WTC11 (cell line): ENCODE data around the gene ILF2. TPM values are rescaled to one million over a fixed set of nuclear protein-coding genes. Genes with fewer than 3 reads are reported as not detected.

Experiments
- ATAC-seq: fragments of 200-7000 bp; cut with Tn5 transposase; 2 replicates; pipeline ENCODE4 v1.10.0; 2021; ENCODE audit warnings: mild to moderate bottlenecking, moderate library complexity
- CTCF ChIA-PET: fragments of 300-600 bp; sonication (Branson Sonifier 250); formaldehyde crosslinking; loops from one replicate; lab custom pipeline; 2021; ENCODE audit warnings: antibody characterized with exemption; lab: Charles Lee
- POLR2A ChIA-PET: fragments of 350-600 bp; sonication (Branson Sonifier 250); formaldehyde crosslinking; loops from one replicate; lab custom pipeline; 2021; ENCODE audit warnings: antibody characterized with exemption; lab: Charles Lee
- DNase-seq: peaks from one replicate; pipeline ENCODE4 v3.0.0; 2021; ENCODE audit warnings: low spot score
- H3K27ac Mint-ChIP-seq: 2 replicates; pipeline ENCODE4 v1.8.0; 2021; ENCODE audit warnings: mixed read lengths
- H3K27me3 Mint-ChIP-seq: 2 replicates; pipeline ENCODE4 v1.8.0; 2021; ENCODE audit warnings: low read depth, mild to moderate bottlenecking, moderate library complexity, mixed read lengths
- H3K36me3 Mint-ChIP-seq: 2 replicates; pipeline ENCODE4 v1.8.0; 2021; ENCODE audit warnings: mixed read lengths
- H3K4me1 Mint-ChIP-seq: 2 replicates; pipeline ENCODE4 v1.8.0; 2022; ENCODE audit warnings: mixed read lengths
- H3K4me3 Mint-ChIP-seq: 2 replicates; pipeline ENCODE4 v1.8.0; 2021; ENCODE audit warnings: mild to moderate bottlenecking, moderate library complexity, mixed read lengths
- H3K9me3 Mint-ChIP-seq: 2 replicates; pipeline ENCODE4 v1.8.0; 2021; ENCODE audit warnings: mixed read lengths
- CBFB ChIP-seq: sonication (generic); formaldehyde crosslinking; IDR thresholded peaks from 2 replicates; pipeline ENCODE4 v1.8.1; 2022; ENCODE audit warnings: mild to moderate bottlenecking, low read depth, missing genetic modification reagents
- CREM ChIP-seq: sonication (generic); formaldehyde crosslinking; IDR thresholded peaks from 2 replicates; pipeline ENCODE4 v1.8.1; 2022; ENCODE audit warnings: mild to moderate bottlenecking, missing genetic modification reagents, moderate library complexity
- EMX1 ChIP-seq: fragments of 250-450 bp; sonication (Bioruptor Pico); IDR thresholded peaks from 2 replicates; pipeline ENCODE4 v1.8.0; 2021; ENCODE audit warnings: mild to moderate bottlenecking
- FOXJ3 ChIP-seq: sonication (generic); formaldehyde crosslinking; IDR thresholded peaks from 2 replicates; pipeline ENCODE4 v1.9.0; 2021; ENCODE audit warnings: missing genetic modification reagents, mild to moderate bottlenecking, borderline replicate concordance
- IRF2 ChIP-seq: sonication (generic); formaldehyde crosslinking; IDR thresholded peaks from 2 replicates; pipeline ENCODE4 v1.8.0; 2022; ENCODE audit warnings: low read depth, missing genetic modification reagents, borderline replicate concordance
- JAZF1 ChIP-seq: fragments of 250-450 bp; sonication (Bioruptor Pico); IDR thresholded peaks from 2 replicates; pipeline ENCODE4 v1.9.0; 2021; ENCODE audit warnings: moderate library complexity, mild to moderate bottlenecking, inconsistent platforms
- NFYB ChIP-seq: sonication (generic); formaldehyde crosslinking; conservative IDR thresholded peaks from 2 replicates; pipeline ENCODE4 v1.8.0; 2022; ENCODE audit warnings: low read depth, missing genetic modification reagents
- NR2C2 ChIP-seq: sonication (generic); formaldehyde crosslinking; IDR thresholded peaks from 2 replicates; pipeline ENCODE4 v1.8.0; 2022; ENCODE audit warnings: mild to moderate bottlenecking, missing genetic modification reagents
- NR3C1 ChIP-seq: sonication (generic); formaldehyde crosslinking; conservative IDR thresholded peaks from 2 replicates; pipeline ENCODE4 v1.8.1; 2023; ENCODE audit warnings: low read depth, mild to moderate bottlenecking, missing genetic modification reagents
- OVOL2 ChIP-seq: fragments of 250-450 bp; sonication (Bioruptor Pico); IDR thresholded peaks from 2 replicates; pipeline ENCODE4 v1.9.0; 2021; ENCODE audit warnings: mild to moderate bottlenecking, borderline replicate concordance
- PRRX2 ChIP-seq: fragments of 250-450 bp; sonication (Bioruptor Pico); IDR thresholded peaks from 2 replicates; pipeline ENCODE4 v1.8.0; 2021; ENCODE audit warnings: mild to moderate bottlenecking
- RELA ChIP-seq: sonication (generic); formaldehyde crosslinking; IDR thresholded peaks from 2 replicates; pipeline ENCODE4 v1.8.1; 2022; ENCODE audit warnings: missing genetic modification reagents, mild to moderate bottlenecking, borderline replicate concordance
- SMAD4 ChIP-seq: sonication (generic); formaldehyde crosslinking; IDR thresholded peaks from 2 replicates; pipeline ENCODE4 v1.8.0; 2022; ENCODE audit warnings: mild to moderate bottlenecking, missing genetic modification reagents
- TCF7 ChIP-seq: sonication (generic); formaldehyde crosslinking; IDR thresholded peaks from 2 replicates; pipeline ENCODE4 v1.8.0; 2022; ENCODE audit warnings: mild to moderate bottlenecking, low read depth, missing genetic modification reagents, moderate library complexity
- TEAD1 ChIP-seq: sonication (generic); formaldehyde crosslinking; IDR thresholded peaks from 2 replicates; pipeline ENCODE4 v1.8.0; 2022; ENCODE audit warnings: mild to moderate bottlenecking, missing genetic modification reagents
- ZBTB21 ChIP-seq: sonication (generic); formaldehyde crosslinking; IDR thresholded peaks from 2 replicates; pipeline ENCODE4 v1.8.1; 2023; ENCODE audit warnings: mild to moderate bottlenecking, missing genetic modification reagents, borderline replicate concordance
- ZNF263 ChIP-seq: sonication (generic); formaldehyde crosslinking; IDR thresholded peaks from 2 replicates; pipeline ENCODE4 v1.8.1; 2022; ENCODE audit warnings: low read depth, mild to moderate bottlenecking, moderate library complexity, missing genetic modification reagents
- ZNF416 ChIP-seq: fragments of 250-450 bp; sonication (Bioruptor Pico); IDR thresholded peaks from 2 replicates; pipeline ENCODE4 v1.9.0; 2021; ENCODE audit warnings: mild to moderate bottlenecking, inconsistent platforms
- total RNA-seq: library from RNA; stranded (reverse); gene quantifications from 3 replicates; pipeline ENCODE4 v1.2.3, GENCODE V29; 2021
- TF ChIP-seq, protein P1 (sequence below): sonication (generic); formaldehyde crosslinking; IDR thresholded peaks from 2 replicates; pipeline ENCODE4 v1.8.0; 2022; ENCODE audit warnings: mild to moderate bottlenecking, missing genetic modification reagents
- TF ChIP-seq, protein P2 (sequence below): sonication (generic); formaldehyde crosslinking; IDR thresholded peaks from 2 replicates; pipeline ENCODE4 v1.8.1; 2023; ENCODE audit warnings: mild to moderate bottlenecking, missing genetic modification reagents, moderate library complexity
- TF ChIP-seq, protein P3 (sequence below): sonication (generic); formaldehyde crosslinking; conservative IDR thresholded peaks from 2 replicates; pipeline ENCODE4 v1.8.1; 2023; ENCODE audit warnings: mild to moderate bottlenecking, low read depth, missing genetic modification reagents, moderate library complexity
- TF ChIP-seq, protein P4 (sequence below): fragments of 250-450 bp; sonication (Bioruptor Pico); IDR thresholded peaks from 2 replicates; pipeline ENCODE4 v1.9.0; 2021; ENCODE audit warnings: moderate library complexity, mild to moderate bottlenecking, inconsistent platforms, borderline replicate concordance

The ILF2 gene
- total RNA-seq, 1 experiment from 2014 or later: 337 TPM

DNA sequence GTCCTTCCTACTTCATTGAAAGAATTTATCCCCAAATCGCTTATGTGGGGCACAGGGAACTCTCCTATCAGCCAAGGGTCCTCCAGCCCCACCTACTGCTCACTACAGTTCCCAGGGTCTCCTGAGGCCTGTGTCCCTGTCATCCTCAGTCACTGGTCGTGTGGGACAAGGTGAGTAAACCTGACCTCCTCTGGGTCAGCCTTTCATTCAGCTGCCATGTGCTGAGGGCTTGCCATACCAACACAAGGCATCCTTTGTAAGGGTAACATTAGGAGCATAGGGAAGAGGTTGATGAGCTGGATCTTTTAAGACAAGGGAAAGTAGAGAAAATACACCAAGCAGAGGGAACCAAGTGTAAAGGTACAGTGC lies 23.5 kb downstream of the ILF2 start:
- DNase-seq: no peak
- Mint-ChIP-seq H3K4me3 (no peak overlapping the region), H3K36me3 (peaks cover 37% of the 10 kb centered on the region), H3K9me3 (no peaks in the 10 kb centered on the region), H3K27me3 (no peaks in the 10 kb centered on the region), H3K4me1 (peaks cover 8% of the 10 kb centered on the region), H3K27ac (peak overlapping the region; percentile 94)
- ChIA-PET POLR2A (interaction anchor here (1.0 to 3.4 kb wide), 2 partner anchors 13 kb away, joined by 5 to 14 read pairs; partner anchors contain the start of gene CHTOP), CTCF (interaction anchor here (0.5 to 2.2 kb wide), 9 partner anchors 13 to 320 kb away, joined by 3 to 12 read pairs (median 4); partner anchors contain the start of genes CHTOP, CREB3L4 and S100A13)
- ATAC-seq: peak; percentile 80
- TF ChIP-seq TEAD1 (0 out of 2 replicates have a peak, but pooled peaks have one; percentile 27), RELA (CRISPR knock-in tag) (no peak), OVOL2 (no peak)
- TF ChIP-seq, protein P1, sequence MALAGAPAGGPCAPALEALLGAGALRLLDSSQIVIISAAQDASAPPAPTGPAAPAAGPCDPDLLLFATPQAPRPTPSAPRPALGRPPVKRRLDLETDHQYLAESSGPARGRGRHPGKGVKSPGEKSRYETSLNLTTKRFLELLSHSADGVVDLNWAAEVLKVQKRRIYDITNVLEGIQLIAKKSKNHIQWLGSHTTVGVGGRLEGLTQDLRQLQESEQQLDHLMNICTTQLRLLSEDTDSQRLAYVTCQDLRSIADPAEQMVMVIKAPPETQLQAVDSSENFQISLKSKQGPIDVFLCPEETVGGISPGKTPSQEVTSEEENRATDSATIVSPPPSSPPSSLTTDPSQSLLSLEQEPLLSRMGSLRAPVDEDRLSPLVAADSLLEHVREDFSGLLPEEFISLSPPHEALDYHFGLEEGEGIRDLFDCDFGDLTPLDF: peak; percentile 54; the same call in 1 of the 2 replicates

DNA sequence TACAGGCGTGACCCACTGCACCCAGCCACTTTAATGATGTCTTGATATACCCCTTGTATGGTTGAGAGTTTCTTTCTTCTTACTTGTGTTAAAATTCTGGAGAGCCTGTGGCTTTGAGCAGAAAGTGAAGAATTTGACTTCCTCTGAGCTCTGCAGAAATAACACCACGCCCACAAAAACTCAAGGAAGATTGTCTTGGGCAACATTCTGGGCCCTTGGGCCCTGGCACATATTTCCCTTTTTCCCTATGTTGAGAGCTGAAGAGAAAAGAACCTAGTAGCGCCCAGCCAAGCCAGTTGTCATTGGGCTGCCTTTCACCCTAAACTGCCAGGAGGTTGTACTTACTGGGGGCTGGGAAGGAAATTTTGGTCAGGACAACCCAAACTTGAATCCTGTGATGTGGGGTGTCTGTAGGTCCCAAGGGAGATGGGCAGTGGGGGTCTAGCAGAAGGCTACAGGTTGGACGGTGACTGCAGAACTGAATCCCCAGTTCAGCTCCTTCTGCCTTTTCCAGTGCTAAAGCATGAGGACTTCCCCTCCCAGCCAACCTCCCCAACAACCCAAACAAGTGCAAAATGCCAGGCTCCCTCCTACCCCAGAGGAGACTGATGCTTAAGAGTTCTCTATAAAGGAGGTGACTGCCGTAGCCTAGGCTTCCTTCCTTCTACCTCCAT lies 24.0 kb downstream of the ILF2 start:
- Mint-ChIP-seq H3K4me1 (peaks cover 8% of the 10 kb centered on the region), H3K27ac (peak overlapping the region; percentile 94), H3K4me3 (no peak overlapping the region), H3K27me3 (no peaks in the 10 kb centered on the region), H3K9me3 (no peaks in the 10 kb centered on the region), H3K36me3 (peaks cover 42% of the 10 kb centered on the region)
- no peak for TF ChIP-seq JAZF1 (CRISPR knock-in tag)
- TF ChIP-seq, protein P2, sequence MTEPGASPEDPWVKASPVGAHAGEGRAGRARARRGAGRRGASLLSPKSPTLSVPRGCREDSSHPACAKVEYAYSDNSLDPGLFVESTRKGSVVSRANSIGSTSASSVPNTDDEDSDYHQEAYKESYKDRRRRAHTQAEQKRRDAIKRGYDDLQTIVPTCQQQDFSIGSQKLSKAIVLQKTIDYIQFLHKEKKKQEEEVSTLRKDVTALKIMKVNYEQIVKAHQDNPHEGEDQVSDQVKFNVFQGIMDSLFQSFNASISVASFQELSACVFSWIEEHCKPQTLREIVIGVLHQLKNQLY: no peak
- no peak for TF ChIP-seq IRF2
- no peak for TF ChIP-seq ZNF263
- ATAC-seq: no peak
- ChIA-PET POLR2A (interaction anchor here (1.0 to 3.4 kb wide), 2 partner anchors 13 kb away, joined by 5 to 14 read pairs; partner anchors contain the start of gene CHTOP), CTCF (interaction anchor here (0.8 to 2.2 kb wide), 6 partner anchors 13 to 293 kb away, joined by 3 to 7 read pairs (median 4); partner anchors contain the start of gene CHTOP)
- no peak for DNase-seq

DNA sequence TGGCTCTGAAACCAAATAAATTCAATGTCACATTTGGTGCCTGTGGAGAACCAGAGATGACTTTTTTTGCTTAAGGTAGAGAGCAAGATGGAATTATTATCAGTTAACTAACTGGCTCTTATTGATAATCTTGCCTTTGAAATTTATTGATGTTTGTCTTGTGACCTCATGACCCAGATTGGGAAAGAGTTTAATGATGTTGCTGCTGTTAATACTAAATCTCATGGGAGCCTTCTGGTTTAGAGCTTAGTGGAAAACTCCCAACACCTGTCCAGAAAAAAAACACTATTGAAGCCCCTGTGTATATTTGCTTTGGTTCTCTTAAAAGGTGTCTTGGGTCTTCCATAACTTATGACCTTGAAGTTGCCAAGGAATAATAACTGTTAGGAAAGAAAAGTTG lies 27.0 kb downstream of the ILF2 start:
- Mint-ChIP-seq H3K9me3 (no peaks in the 10 kb centered on the region), H3K36me3 (peaks cover 66% of the 10 kb centered on the region), H3K4me1 (peaks cover 8% of the 10 kb centered on the region), H3K27me3 (no peaks in the 10 kb centered on the region), H3K27ac (no peak overlapping the region), H3K4me3 (no peak overlapping the region)
- CTCF ChIA-PET: interaction anchor here (1.1 to 2.2 kb wide), 5 partner anchors 10 to 133 kb away, joined by 3 to 11 read pairs (median 5); partner anchors contain the start of genes CHTOP, NPR1 and S100A13
- POLR2A ChIA-PET: interaction anchor here (1.1 to 2.4 kb wide), 2 partner anchors 8 to 10 kb away, joined by 3 to 9 read pairs; partner anchors contain the start of gene CHTOP
- no peak for TF ChIP-seq TEAD1
- TF ChIP-seq NFYB (CRISPR knock-in tag): no peak
- TF ChIP-seq NR3C1: no peak
- TF ChIP-seq EMX1: no peak
- no peak for TF ChIP-seq PRRX2
- TF ChIP-seq TCF7: no peak
- no peak for TF ChIP-seq FOXJ3 (CRISPR knock-in tag)
- TF ChIP-seq NR2C2 (CRISPR knock-in tag): no peak
- TF ChIP-seq, protein P3, sequence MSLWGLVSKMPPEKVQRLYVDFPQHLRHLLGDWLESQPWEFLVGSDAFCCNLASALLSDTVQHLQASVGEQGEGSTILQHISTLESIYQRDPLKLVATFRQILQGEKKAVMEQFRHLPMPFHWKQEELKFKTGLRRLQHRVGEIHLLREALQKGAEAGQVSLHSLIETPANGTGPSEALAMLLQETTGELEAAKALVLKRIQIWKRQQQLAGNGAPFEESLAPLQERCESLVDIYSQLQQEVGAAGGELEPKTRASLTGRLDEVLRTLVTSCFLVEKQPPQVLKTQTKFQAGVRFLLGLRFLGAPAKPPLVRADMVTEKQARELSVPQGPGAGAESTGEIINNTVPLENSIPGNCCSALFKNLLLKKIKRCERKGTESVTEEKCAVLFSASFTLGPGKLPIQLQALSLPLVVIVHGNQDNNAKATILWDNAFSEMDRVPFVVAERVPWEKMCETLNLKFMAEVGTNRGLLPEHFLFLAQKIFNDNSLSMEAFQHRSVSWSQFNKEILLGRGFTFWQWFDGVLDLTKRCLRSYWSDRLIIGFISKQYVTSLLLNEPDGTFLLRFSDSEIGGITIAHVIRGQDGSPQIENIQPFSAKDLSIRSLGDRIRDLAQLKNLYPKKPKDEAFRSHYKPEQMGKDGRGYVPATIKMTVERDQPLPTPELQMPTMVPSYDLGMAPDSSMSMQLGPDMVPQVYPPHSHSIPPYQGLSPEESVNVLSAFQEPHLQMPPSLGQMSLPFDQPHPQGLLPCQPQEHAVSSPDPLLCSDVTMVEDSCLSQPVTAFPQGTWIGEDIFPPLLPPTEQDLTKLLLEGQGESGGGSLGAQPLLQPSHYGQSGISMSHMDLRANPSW: no peak
- TF ChIP-seq SMAD4: no peak
- TF ChIP-seq, protein P2: no peak
- TF ChIP-seq, protein P4, sequence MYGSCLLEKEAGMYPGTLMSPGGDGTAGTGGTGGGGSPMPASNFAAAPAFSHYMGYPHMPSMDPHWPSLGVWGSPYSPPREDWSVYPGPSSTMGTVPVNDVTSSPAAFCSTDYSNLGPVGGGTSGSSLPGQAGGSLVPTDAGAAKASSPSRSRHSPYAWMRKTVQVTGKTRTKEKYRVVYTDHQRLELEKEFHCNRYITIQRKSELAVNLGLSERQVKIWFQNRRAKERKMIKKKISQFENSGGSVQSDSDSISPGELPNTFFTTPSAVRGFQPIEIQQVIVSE (CRISPR knock-in tag): no peak
- TF ChIP-seq ZNF416: no peak
- TF ChIP-seq CREM (CRISPR knock-in tag): no peak
- TF ChIP-seq ZBTB21 (CRISPR knock-in tag): no peak
- no peak for TF ChIP-seq CBFB (CRISPR knock-in tag)
- ATAC-seq (no peak), DNase-seq (no peak)
